HG02852 (cell line): ENCODE measurements around the gene KRTAP5-11.
"Not testable (repeated sequence)": the region's sequence is repeated elsewhere in the genome, so short reads cannot be mapped to it uniquely, and the experiment has no call there.

Experiments
- ATAC-seq: cut with Tn5 transposase; IDR thresholded peaks from one replicate; pipeline ENCODE4 v1.9.1; 2021; ENCODE audit warnings: mild to moderate bottlenecking, moderate library complexity; ENCODE audit not compliant: unreplicated experiment

KRTAP5-11 gene

DNA sequence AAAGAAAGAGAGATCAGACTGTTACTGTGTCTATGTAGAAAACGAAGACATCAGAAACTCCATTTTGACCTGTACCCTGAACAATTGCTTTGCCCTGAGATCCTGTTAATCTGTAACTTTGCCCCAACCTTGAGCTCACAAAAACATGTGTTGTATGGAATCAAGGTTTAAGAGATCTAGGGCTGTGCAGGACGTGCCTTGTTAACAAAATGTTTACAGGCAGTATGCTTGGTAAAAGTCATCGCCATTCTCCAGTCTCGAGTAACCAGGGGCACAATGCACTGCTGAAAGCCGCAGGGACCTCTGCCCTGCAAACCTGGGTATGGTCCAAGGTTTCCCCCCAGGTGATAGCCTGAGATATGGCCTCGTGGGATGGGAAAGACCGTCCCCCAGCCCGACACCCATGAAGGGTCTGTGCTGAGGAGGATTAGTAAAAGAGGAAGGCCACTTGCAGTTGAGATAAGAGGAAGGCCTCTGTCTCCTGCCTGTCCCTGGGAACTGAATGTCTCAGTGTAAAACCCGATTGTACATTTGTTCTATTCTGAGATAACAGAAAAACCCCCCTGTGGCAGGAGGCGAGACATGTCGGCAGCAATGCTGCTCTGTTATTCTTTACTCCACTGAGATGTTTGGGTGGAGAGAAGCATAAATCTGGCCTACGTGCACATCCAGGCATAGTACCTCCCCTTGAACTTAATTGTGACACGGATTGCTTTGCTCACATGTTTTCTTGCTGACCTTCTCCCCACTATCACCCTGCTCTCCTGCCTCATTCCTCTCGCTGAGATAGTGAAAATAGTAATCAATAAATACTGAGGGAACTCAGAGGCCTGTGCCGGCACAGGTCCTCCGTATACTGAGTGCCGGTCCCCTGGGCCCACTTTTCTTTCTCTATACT is 47.7 kb downstream of the KRTAP5-11 start:
- ATAC-seq, result not testable (repeated sequence)

DNA sequence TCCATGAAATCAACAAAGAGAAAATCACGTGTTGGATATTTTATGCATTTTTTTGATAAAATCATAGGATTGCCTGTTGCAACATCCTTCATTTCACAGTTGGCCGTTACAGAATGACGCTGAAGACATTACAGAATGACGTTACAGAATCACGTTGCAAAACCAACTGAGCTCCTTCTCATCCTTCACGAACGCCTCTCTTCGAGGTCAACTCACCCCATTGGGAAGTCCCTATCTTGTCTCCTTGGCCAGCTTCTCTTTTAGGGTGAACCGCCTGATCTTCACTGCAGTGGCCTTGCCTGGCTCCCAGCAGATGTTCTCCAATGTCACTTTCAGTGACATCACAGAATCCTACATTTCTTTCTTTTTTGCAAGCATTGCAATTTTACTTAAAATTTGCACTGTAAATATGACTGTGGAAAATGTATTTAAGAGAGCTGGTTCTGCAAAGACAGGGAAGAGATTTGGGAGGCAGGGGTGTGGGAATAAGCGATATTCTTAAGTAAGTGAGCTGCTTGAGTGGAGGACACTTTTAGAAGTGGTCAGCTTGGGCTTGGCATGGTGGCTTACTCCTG is 50.6 kb downstream of the KRTAP5-11 start:
- no peak for ATAC-seq
